22Rv1 (cell line): ENCODE data around the gene USH2A.

Experiments
- H3K27ac ChIP-seq: fragments of 450-650 bp; 2 replicates; pipeline ENCODE4 v1.5.1; 2017
- CTCF ChIP-seq: fragments of 450-650 bp; IDR thresholded peaks from 2 replicates; pipeline ENCODE4 v1.5.1; 2017; ENCODE audit warnings: mild to moderate bottlenecking
- ZFX ChIP-seq: fragments of 450-650 bp; IDR thresholded peaks from 2 replicates; pipeline ENCODE4 v1.6.1; 2017; ENCODE audit warnings: antibody characterized with exemption, borderline replicate concordance

The USH2A gene

GRCh38 chr1:215744419-215744818 lies 678.8 kb downstream of the USH2A start:
- no peak overlapping the region for H3K27ac ChIP-seq
- no peak for TF ChIP-seq CTCF

GRCh38 chr1:215739025-215739424 lies 684.2 kb downstream of the USH2A start:
- H3K27ac ChIP-seq: no peak overlapping the region
- TF ChIP-seq CTCF (no peak), ZFX (no peak)

- TF ChIP-seq ZFX (no peak), CTCF (no peak)
- no peak overlapping the region for H3K27ac ChIP-seq
These were observed 691.5 kb downstream of the USH2A start for GRCh38 chr1:215731699-215732098.

GRCh38 chr1:215730600-215730999 lies 692.6 kb downstream of the USH2A start:
- TF ChIP-seq CTCF: no peak
- TF ChIP-seq ZFX: no peak

GRCh38 chr1:215728169-215728568 lies 695.1 kb downstream of the USH2A start:
- H3K27ac ChIP-seq: no peak overlapping the region
- no peak for TF ChIP-seq CTCF
- no peak for TF ChIP-seq ZFX

More at GRCh38 chr1:215730600-215730999, 692.6 kb downstream of the USH2A start:
- no peak overlapping the region for H3K27ac ChIP-seq

GRCh38 chr1:215720126-215720525 lies 703.1 kb downstream of the USH2A start:
- no peak overlapping the region for H3K27ac ChIP-seq
- no peak for TF ChIP-seq ZFX
- TF ChIP-seq CTCF: no peak

- no peak for TF ChIP-seq ZFX
- TF ChIP-seq CTCF: no peak
- no peak overlapping the region for H3K27ac ChIP-seq
These were observed 703.7 kb downstream of the USH2A start for GRCh38 chr1:215719552-215719951.
